B cell (primary cell): Measurements from ENCODE around the gene TMEM132D.

Experiments
- EZH2 ChIP-seq: IDR thresholded peaks from 2 replicates; pipeline ENCODE4 v1.6.1; 2012; ENCODE audit warnings: borderline replicate concordance, low read depth, mild to moderate bottlenecking, moderate library complexity, low read length; ENCODE audit not compliant: insufficient read depth, poor library complexity, severe bottlenecking
- TF ChIP-seq, protein P1 (sequence below): fragments of 200-600 bp; IDR thresholded peaks from one replicate; pipeline ENCODE4 v1.8.0; 2022; ENCODE audit warnings: antibody characterized with exemption, mild to moderate bottlenecking

DNA sequence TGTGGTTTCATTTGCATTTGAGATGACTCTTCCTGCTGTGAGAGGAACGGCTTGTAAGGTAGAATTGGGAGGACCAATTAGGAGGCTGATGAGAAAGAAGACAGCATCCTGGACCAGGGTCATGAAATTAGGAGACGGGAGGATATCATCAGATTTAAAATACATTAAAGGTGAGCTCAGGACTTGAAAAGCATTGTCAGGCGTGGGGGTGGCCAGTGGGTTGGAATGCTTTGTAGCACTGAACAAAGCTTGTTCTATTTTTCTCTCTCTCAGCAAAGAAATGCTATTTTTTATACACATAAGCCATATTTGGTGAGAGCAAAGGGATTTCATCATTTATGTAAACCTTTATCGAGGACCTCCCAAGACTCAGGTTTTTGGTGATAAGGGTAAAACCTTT lies 157.5 kb downstream of the TMEM132D start:
- no peak for TF ChIP-seq EZH2
- TF ChIP-seq, protein P1, sequence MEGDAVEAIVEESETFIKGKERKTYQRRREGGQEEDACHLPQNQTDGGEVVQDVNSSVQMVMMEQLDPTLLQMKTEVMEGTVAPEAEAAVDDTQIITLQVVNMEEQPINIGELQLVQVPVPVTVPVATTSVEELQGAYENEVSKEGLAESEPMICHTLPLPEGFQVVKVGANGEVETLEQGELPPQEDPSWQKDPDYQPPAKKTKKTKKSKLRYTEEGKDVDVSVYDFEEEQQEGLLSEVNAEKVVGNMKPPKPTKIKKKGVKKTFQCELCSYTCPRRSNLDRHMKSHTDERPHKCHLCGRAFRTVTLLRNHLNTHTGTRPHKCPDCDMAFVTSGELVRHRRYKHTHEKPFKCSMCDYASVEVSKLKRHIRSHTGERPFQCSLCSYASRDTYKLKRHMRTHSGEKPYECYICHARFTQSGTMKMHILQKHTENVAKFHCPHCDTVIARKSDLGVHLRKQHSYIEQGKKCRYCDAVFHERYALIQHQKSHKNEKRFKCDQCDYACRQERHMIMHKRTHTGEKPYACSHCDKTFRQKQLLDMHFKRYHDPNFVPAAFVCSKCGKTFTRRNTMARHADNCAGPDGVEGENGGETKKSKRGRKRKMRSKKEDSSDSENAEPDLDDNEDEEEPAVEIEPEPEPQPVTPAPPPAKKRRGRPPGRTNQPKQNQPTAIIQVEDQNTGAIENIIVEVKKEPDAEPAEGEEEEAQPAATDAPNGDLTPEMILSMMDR = no peak
